ENCODE measurements around the gene KCNQ5. TPM values are rescaled to one million over a fixed set of nuclear protein-coding genes. Genes with fewer than 3 reads are reported as not detected.

The KCNQ5 gene
- total RNA-seq, 6 experiments from 2014 or later, result 16.3 to 35.5 (median 20.2) TPM

DNA sequence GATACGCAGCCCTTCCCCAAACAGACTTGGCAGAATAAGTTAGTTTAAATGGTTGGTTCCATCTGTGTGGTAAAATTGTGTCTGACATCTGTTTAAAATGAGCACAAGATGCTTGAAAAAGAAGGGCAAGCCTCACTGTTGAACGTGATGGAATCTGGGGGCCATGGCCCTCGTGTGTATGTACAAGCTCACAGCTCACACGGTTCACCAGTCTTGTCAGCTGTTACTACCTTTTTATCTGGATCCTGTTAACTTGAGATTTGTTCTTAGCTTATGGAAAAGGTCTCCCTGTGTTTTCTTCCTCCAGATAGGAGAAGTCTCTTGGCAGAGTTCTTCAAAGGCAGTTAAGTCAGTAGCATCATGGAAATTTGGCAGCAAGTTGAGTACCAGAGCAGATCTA, 332.9 kb downstream of the KCNQ5 start:
- Mint-ChIP-seq H3K36me3 (ENCODE audit: low read depth) (no peaks in the 10 kb centered on the region), H3K4me1 (ENCODE audit: low read depth) (peaks cover 70% of the 10 kb centered on the region), H3K4me3 (peak overlapping the region; percentile 70; the same call in 1 of the 2 replicates), H3K27ac (peak overlapping the region; percentile 96), H3K27me3 (ENCODE audit: insufficient read depth) (no peaks in the 10 kb centered on the region), H3K9me3 (no peaks in the 10 kb centered on the region)
- TF ChIP-seq, protein P1, sequence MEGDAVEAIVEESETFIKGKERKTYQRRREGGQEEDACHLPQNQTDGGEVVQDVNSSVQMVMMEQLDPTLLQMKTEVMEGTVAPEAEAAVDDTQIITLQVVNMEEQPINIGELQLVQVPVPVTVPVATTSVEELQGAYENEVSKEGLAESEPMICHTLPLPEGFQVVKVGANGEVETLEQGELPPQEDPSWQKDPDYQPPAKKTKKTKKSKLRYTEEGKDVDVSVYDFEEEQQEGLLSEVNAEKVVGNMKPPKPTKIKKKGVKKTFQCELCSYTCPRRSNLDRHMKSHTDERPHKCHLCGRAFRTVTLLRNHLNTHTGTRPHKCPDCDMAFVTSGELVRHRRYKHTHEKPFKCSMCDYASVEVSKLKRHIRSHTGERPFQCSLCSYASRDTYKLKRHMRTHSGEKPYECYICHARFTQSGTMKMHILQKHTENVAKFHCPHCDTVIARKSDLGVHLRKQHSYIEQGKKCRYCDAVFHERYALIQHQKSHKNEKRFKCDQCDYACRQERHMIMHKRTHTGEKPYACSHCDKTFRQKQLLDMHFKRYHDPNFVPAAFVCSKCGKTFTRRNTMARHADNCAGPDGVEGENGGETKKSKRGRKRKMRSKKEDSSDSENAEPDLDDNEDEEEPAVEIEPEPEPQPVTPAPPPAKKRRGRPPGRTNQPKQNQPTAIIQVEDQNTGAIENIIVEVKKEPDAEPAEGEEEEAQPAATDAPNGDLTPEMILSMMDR (IDR thresholded peaks at IDR 0.05), result no peak
- DNase-seq, result no peak

DNA sequence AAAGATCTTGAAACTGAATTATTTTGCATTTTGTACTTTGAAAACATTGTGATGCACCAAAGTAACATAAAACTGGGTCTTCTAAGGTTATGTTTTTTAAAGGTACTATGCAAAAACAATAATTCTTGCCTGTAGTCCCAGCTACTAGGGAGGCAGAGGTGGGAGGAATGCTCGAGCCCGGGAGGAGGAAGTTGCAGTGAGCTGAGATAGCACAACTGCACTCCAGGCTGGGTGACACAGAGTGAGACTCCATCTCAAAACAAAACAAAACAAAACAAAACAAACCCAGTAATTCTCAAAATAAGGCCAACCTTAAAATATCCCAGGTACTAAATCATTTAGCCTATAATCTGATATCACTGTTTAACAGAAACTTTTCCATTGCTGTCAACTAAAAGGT, 333.8 kb downstream of the KCNQ5 start:
- Mint-ChIP-seq H3K27me3 (ENCODE audit: insufficient read depth) (no peaks in the 10 kb centered on the region; the same call in 1 of the 2 replicates), H3K36me3 (ENCODE audit: low read depth) (no peaks in the 10 kb centered on the region), H3K4me1 (ENCODE audit: low read depth) (peaks cover 63% of the 10 kb centered on the region), H3K4me3 (peak overlapping the region; percentile 42; the same call in 1 of the 2 replicates), H3K9me3 (no peaks in the 10 kb centered on the region), H3K27ac (peak overlapping the region; percentile 57)
- DNase-seq, result no peak
- TF ChIP-seq, protein P1 (IDR thresholded peaks at IDR 0.05), result no peak

DNA sequence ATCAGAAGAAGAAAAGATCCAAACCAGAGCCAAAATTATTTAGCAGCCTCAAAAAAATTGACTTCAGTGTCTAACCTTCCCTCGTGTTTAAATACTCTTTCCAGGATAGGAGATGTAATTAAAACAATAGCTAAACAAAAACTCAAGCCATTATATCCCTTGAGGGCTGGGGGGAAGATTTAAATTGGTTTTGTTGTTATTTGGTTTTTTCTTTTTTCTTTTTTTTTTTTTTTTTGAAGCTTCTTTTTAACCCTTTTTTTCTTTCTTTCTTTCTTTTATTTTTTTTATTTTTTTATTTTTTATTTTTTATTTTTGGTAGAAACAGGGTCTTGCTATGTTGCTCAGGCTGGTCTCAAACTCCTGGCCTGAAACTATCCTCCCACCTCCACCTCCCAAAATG, 334.4 kb downstream of the KCNQ5 start:
- no peaks in the 10 kb centered on the region for H3K9me3 Mint-ChIP-seq
- H3K4me1 Mint-ChIP-seq (ENCODE audit: low read depth), result peaks cover 57% of the 10 kb centered on the region
- no peaks in the 10 kb centered on the region; the same call in 1 of the 2 replicates for H3K27me3 Mint-ChIP-seq (ENCODE audit: insufficient read depth)
- TF ChIP-seq, protein P1 (IDR thresholded peaks at IDR 0.05), result no peak
- peak overlapping the region; percentile 57; the same call in 1 of the 2 replicates for H3K27ac Mint-ChIP-seq
- H3K36me3 Mint-ChIP-seq (ENCODE audit: low read depth), result no peaks in the 10 kb centered on the region
- no peak overlapping the region for H3K4me3 Mint-ChIP-seq
- DNase-seq, result no peak

DNA sequence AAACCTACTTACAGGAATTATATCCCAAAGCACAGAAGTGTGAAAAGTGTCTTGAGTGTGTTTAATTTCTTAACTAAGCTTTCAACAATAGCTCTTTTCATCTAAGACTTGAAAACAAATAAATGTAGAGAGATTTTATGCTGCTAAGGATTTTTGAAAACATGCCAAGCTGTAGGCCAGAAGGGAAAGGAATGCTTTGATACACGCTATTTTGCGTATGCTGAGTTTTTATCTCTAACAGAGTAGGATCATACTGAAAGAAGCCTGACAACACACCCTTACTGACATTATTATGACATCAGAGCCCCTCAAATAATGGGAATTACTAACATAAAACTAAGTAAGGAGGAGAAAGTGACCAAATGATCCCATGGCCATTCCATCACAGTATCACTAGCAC, 338.0 kb downstream of the KCNQ5 start:
- Mint-ChIP-seq H3K4me3 (no peak overlapping the region), H3K9me3 (no peaks in the 10 kb centered on the region), H3K4me1 (ENCODE audit: low read depth) (peaks cover 27% of the 10 kb centered on the region), H3K27ac (no peak overlapping the region; the same call in 1 of the 2 replicates), H3K27me3 (ENCODE audit: insufficient read depth) (no peaks in the 10 kb centered on the region; the same call in 1 of the 2 replicates), H3K36me3 (ENCODE audit: low read depth) (no peaks in the 10 kb centered on the region)
- DNase-seq, result no peak
- TF ChIP-seq, protein P1 (IDR thresholded peaks at IDR 0.05), result no peak

DNA sequence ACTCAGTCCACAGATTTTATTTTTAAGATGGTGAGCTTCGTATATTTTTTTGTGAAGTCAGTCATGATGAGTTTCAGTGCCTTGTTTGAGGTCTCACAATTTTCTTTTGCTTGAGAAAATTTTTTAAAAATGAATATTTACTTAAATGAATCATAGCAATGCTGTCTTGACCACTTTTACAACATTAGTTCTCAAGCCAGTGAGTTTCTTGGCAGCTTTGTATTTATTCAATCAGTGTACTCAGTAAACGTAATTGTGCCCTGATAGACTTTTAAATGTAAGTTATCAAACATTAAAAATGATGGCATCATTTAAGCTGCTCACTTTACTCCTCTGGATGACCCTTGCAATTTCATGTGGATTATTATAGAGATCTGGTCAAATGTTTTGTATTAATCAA, 342.1 kb downstream of the KCNQ5 start:
- DNase-seq, result no peak
- Mint-ChIP-seq H3K27ac (no peak overlapping the region; the same call in 1 of the 2 replicates), H3K9me3 (no peaks in the 10 kb centered on the region), H3K27me3 (ENCODE audit: insufficient read depth) (no peaks in the 10 kb centered on the region; the same call in 1 of the 2 replicates), H3K4me1 (ENCODE audit: low read depth) (peaks cover 48% of the 10 kb centered on the region), H3K4me3 (no peak overlapping the region), H3K36me3 (ENCODE audit: low read depth) (no peaks in the 10 kb centered on the region)
- TF ChIP-seq, protein P1 (IDR thresholded peaks at IDR 0.05), result no peak; the same call in 1 of the 2 replicates

Data from HFFc6 (cell line).